Uterus (tissue), 2 donors: ENCODE data around the gene IL25.

Source experiments
- POLR2A ChIP-seq, 2 donors: fragments of 450-650 bp; IDR thresholded peaks; one replicate each; pipeline ENCODE4 v1.6.1; 2016; ENCODE audit warnings: antibody characterized with exemption in 2 of 2, mild to moderate bottlenecking in 1 of 2, moderate library complexity in 1 of 2
- TF ChIP-seq, protein P1 (sequence below), 4 experiments: fragments of 200-600 bp in 2 of 4; fragments of 450-650 bp in 2 of 4; sonication (generic) in 2 of 4; IDR thresholded peaks; one replicate each; pipeline ENCODE4 v1.5.1; 2016 to 2019; ENCODE audit warnings: antibody characterized with exemption in 4 of 4, mild to moderate bottlenecking in 2 of 4, moderate library complexity in 1 of 4

GRCh38 chr14:23378612-23379220 lies 6.1 kb downstream of the IL25 start:
- TF ChIP-seq, protein P1, sequence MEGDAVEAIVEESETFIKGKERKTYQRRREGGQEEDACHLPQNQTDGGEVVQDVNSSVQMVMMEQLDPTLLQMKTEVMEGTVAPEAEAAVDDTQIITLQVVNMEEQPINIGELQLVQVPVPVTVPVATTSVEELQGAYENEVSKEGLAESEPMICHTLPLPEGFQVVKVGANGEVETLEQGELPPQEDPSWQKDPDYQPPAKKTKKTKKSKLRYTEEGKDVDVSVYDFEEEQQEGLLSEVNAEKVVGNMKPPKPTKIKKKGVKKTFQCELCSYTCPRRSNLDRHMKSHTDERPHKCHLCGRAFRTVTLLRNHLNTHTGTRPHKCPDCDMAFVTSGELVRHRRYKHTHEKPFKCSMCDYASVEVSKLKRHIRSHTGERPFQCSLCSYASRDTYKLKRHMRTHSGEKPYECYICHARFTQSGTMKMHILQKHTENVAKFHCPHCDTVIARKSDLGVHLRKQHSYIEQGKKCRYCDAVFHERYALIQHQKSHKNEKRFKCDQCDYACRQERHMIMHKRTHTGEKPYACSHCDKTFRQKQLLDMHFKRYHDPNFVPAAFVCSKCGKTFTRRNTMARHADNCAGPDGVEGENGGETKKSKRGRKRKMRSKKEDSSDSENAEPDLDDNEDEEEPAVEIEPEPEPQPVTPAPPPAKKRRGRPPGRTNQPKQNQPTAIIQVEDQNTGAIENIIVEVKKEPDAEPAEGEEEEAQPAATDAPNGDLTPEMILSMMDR (IDR thresholded peaks at IDR 0.05) = no peak
- TF ChIP-seq POLR2A (IDR thresholded peaks at IDR 0.05) = no peak
